Astrocyte (in vitro differentiated cells and primary cell): Measurements from ENCODE around the gene SGK1. TPM values are rescaled to one million over a fixed set of nuclear protein-coding genes. Genes with fewer than 3 reads are reported as not detected.
"Not testable (repeated sequence)": the region's sequence is repeated elsewhere in the genome, so short reads cannot be mapped to it uniquely, and the experiment has no call there.

Source experiments
- DNase-seq: peaks from one replicate; pipeline ENCODE4 v3.0.0-alpha.2; 2010; ENCODE audit warnings: low read depth
- FAIRE-seq: peaks from 2 replicates; lab custom pipeline; 2011; peaks lifted over from hg19 to GRCh38; lab: Jason Lieb, UNC
- H2AFZ ChIP-seq: 2 replicates; pipeline ENCODE4 v1.6.0; 2012; ENCODE audit warnings: low read depth, low read length, inconsistent platforms
- H3K27ac ChIP-seq: 2 replicates; pipeline ENCODE4 v1.5.1; 2011; ENCODE audit warnings: low read depth, low read length, inconsistent platforms
- H3K27me3 ChIP-seq: 2 replicates; pipeline ENCODE4 v1.6.0; 2011; ENCODE audit warnings: low read length, inconsistent platforms; ENCODE audit not compliant: insufficient read depth
- H3K36me3 ChIP-seq: 2 replicates; pipeline ENCODE4 v1.5.1; 2011; ENCODE audit warnings: low read length, inconsistent platforms; ENCODE audit not compliant: insufficient read depth
- H3K4me1 ChIP-seq: 2 replicates; pipeline ENCODE4 v1.5.1; 2011; ENCODE audit warnings: low read length, inconsistent platforms; ENCODE audit not compliant: insufficient read depth
- H3K4me2 ChIP-seq: 2 replicates; pipeline ENCODE4 v1.6.0; 2012; ENCODE audit warnings: low read length, inconsistent platforms
- H3K4me3 ChIP-seq: 2 replicates; pipeline ENCODE4 v1.5.1; 2011; ENCODE audit warnings: low read depth, mild to moderate bottlenecking, low read length, inconsistent platforms; ENCODE audit not compliant: insufficient read depth
- H3K79me2 ChIP-seq: 2 replicates; pipeline ENCODE4 v1.6.0; 2012; ENCODE audit warnings: mild to moderate bottlenecking, low read length, inconsistent platforms; ENCODE audit not compliant: insufficient read depth
- H3K9ac ChIP-seq: 2 replicates; pipeline ENCODE4 v1.6.0; 2012; ENCODE audit warnings: mild to moderate bottlenecking, low read length, inconsistent platforms
- H3K9me3 ChIP-seq: 2 replicates; pipeline ENCODE4 v1.5.1; 2012; ENCODE audit warnings: low read depth, mild to moderate bottlenecking, low read length, inconsistent platforms; ENCODE audit not compliant: insufficient read depth
- H4K20me1 ChIP-seq: 2 replicates; pipeline ENCODE4 v1.6.0; 2012; ENCODE audit warnings: low read length, inconsistent platforms; ENCODE audit not compliant: insufficient read depth
- H3K27ac Mint-ChIP-seq: one replicate; pipeline ENCODE4 v1.8.0; 2021; ENCODE audit warnings: mild to moderate bottlenecking, mixed read lengths; ENCODE audit not compliant: unreplicated experiment
- H3K27me3 Mint-ChIP-seq: one replicate; pipeline ENCODE4 v1.8.0; 2021; ENCODE audit warnings: low read depth, mixed read lengths; ENCODE audit not compliant: unreplicated experiment
- H3K36me3 Mint-ChIP-seq: one replicate; pipeline ENCODE4 v1.8.0; 2021; ENCODE audit warnings: low read depth, mixed read lengths; ENCODE audit not compliant: unreplicated experiment
- H3K4me1 Mint-ChIP-seq: one replicate; pipeline ENCODE4 v1.8.0; 2021; ENCODE audit warnings: low read depth, mixed read lengths; ENCODE audit not compliant: unreplicated experiment
- H3K4me3 Mint-ChIP-seq: one replicate; pipeline ENCODE4 v1.8.0; 2021; ENCODE audit warnings: mild to moderate bottlenecking, moderate library complexity, mixed read lengths; ENCODE audit not compliant: unreplicated experiment
- H3K9me3 Mint-ChIP-seq: one replicate; pipeline ENCODE4 v1.8.0; 2021; ENCODE audit warnings: mild to moderate bottlenecking, mixed read lengths; ENCODE audit not compliant: unreplicated experiment
- CTCF ChIP-seq: IDR thresholded peaks from 2 replicates; pipeline ENCODE4 v1.5.1; 2011; ENCODE audit warnings: low read depth, mild to moderate bottlenecking, inconsistent platforms, low read length, moderate library complexity; ENCODE audit not compliant: insufficient read depth
- EZH2 ChIP-seq: IDR thresholded peaks from 2 replicates; pipeline ENCODE4 v1.6.1; 2012; ENCODE audit warnings: mild to moderate bottlenecking, low read length, inconsistent platforms; ENCODE audit not compliant: insufficient read depth
- total RNA-seq: library from RNA; stranded (reverse); gene quantifications from 2 replicates; pipeline ENCODE4 v1.2.1, GENCODE V29; 2021

The SGK1 gene
- total RNA-seq, 1 donor from 2014 or later: 117 TPM

DNA sequence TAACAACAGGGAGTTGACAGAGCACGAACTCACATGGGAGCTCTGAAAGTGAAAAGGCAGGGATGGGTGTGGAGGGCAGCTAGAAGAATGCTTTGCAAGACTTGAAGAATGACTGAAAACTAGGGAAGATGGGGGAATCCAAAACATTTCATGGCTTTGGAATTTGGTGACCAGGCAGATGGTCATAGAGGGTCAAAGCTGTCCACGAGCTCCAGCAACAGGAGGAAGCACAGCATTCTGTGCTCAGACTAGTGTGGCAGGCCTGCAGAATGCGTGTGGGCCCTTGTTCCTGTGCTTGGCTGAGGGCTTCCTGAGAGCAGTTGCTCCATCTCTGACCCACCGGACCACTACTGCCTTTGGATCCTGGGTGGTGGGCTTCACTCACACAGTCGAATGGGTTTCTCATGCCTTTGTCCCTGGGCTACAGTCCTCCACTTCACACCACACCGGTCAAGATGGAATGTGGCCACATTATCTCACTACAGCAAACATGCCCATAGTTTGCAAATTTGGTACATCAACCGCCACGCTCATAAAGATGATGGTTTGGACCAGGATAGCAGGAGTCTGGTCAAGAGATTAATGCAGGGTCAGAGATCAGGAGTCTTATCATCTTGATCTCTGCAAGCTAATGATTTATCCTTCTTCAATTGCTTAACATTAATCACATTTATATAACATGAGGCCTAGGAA is 100.7 kb downstream of the SGK1 start:
- peak; percentile 42 for DNase-seq
- H3K9me3 Mint-ChIP-seq: peaks cover 3% of the 10 kb centered on the region
- Histone ChIP-seq H2AFZ (no peak overlapping the region), H3K27me3 (no peaks in the 10 kb centered on the region), H3K4me1 (peaks cover 9% of the 10 kb centered on the region), H3K79me2 (no peaks in the 10 kb centered on the region), H3K4me2 (no peak overlapping the region), H3K36me3 (no peaks in the 10 kb centered on the region), H3K27ac (no peak overlapping the region), H3K9me3 (no peaks in the 10 kb centered on the region), H4K20me1 (no peaks in the 10 kb centered on the region), H3K9ac (no peak overlapping the region), H3K4me3 (no peak overlapping the region)
- H3K27me3 Mint-ChIP-seq: no peaks in the 10 kb centered on the region
- no peak overlapping the region for H3K4me3 Mint-ChIP-seq
- TF ChIP-seq CTCF: no peak
- no peak for TF ChIP-seq EZH2
- FAIRE-seq: no peak
- no peaks in the 10 kb centered on the region for H3K36me3 Mint-ChIP-seq
- H3K4me1 Mint-ChIP-seq: peaks cover 8% of the 10 kb centered on the region
- H3K27ac Mint-ChIP-seq: no peak overlapping the region

- H3K36me3 Mint-ChIP-seq: no peaks in the 10 kb centered on the region
- FAIRE-seq (no peak), DNase-seq (no peak)
- TF ChIP-seq CTCF: no peak
- H3K27ac ChIP-seq: no peak overlapping the region
- no peak overlapping the region for H3K4me3 Mint-ChIP-seq
- H3K27me3 ChIP-seq: no peaks in the 10 kb centered on the region
- no peak overlapping the region for H3K27ac Mint-ChIP-seq
- H2AFZ ChIP-seq: no peak overlapping the region
- no peaks in the 10 kb centered on the region for H4K20me1 ChIP-seq
- H3K79me2 ChIP-seq: no peaks in the 10 kb centered on the region
- no peak overlapping the region for H3K4me2 ChIP-seq
- no peaks in the 10 kb centered on the region for H3K27me3 Mint-ChIP-seq
- H3K4me3 ChIP-seq: no peak overlapping the region
- peaks cover 8% of the 10 kb centered on the region for H3K4me1 Mint-ChIP-seq
- H3K4me1 ChIP-seq: peaks cover 9% of the 10 kb centered on the region
- no peak overlapping the region for H3K9ac ChIP-seq
- H3K9me3 Mint-ChIP-seq: peaks cover 3% of the 10 kb centered on the region
- no peaks in the 10 kb centered on the region for H3K36me3 ChIP-seq
- no peaks in the 10 kb centered on the region for H3K9me3 ChIP-seq
These were observed 101.5 kb downstream of the SGK1 start for GRCh38 chr6:134216301-134217010.

DNA sequence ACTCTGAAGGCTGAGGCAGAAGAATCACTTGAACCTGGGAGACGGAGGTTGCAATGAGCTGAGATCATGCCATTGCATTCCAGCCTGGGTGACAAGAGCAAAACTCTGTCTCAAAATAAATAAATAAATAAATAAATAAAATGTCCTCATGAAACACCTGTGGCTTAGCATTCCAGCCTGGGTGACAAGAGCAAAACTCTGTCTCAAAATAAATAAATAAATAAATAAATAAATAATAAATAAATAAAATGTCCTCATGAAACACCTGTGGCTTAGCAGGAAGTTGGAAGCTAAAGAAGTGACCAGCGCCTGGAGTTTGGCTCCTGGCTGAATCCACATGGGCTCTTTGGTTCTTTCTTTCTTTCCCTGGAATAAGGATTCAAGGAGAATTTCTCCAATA is 104.5 kb downstream of the SGK1 start:
- H3K4me3 ChIP-seq, H4K20me1 ChIP-seq, H3K27ac Mint-ChIP-seq, H3K36me3 Mint-ChIP-seq, H3K4me2 ChIP-seq, H3K9me3 Mint-ChIP-seq, H3K9ac ChIP-seq, H2AFZ ChIP-seq, H3K27me3 ChIP-seq, H3K27me3 Mint-ChIP-seq, H3K27ac ChIP-seq, H3K4me1 Mint-ChIP-seq, H3K36me3 ChIP-seq, DNase-seq, H3K79me2 ChIP-seq, H3K4me1 ChIP-seq, FAIRE-seq, H3K9me3 ChIP-seq, H3K4me3 Mint-ChIP-seq: not testable (repeated sequence)
